SK-N-MC (cell line): ENCODE results near the gene CT47A1.
"Not testable (repeated sequence)": the region's sequence is repeated elsewhere in the genome, so short reads cannot be mapped to it uniquely, and the experiment has no call there.

ENCODE experiments used
- DNase-seq: peaks from one replicate; pipeline ENCODE4 v3.0.0-alpha.2; 2011; ENCODE audit warnings: low read depth, low spot score
- H3K27ac ChIP-seq: fragments of 200-600 bp; sonication (generic); 2 replicates; pipeline ENCODE4 v1.5.1; 2016; ENCODE audit warnings: mixed run types
- H3K36me3 ChIP-seq: fragments of 200-600 bp; sonication (generic); 2 replicates; pipeline ENCODE4 v1.6.1; 2017; ENCODE audit warnings: antibody characterized with exemption, low read length, mixed read lengths; ENCODE audit not compliant: insufficient read depth
- H3K4me3 ChIP-seq: fragments of 200-600 bp; sonication (generic); 2 replicates; pipeline ENCODE4 v1.5.1; 2016
- H3K9ac ChIP-seq: fragments of 200-600 bp; sonication (generic); 2 replicates; pipeline ENCODE4 v1.8.0; 2017; ENCODE audit warnings: mixed run types, mixed read lengths; ENCODE audit not compliant: insufficient read length
- H3K9me3 ChIP-seq: fragments of 200-600 bp; sonication (generic); 2 replicates; pipeline ENCODE4 v1.6.1; 2017; ENCODE audit warnings: low read depth, mild to moderate bottlenecking, antibody characterized with exemption, low read length, moderate library complexity, mixed read lengths
- EZH2 ChIP-seq: fragments of 200-600 bp; sonication (generic); IDR thresholded peaks from one replicate; pipeline ENCODE4 v1.6.1; 2017; ENCODE audit warnings: antibody characterized with exemption
- FOXP2 ChIP-seq: optimal IDR thresholded peaks from 2 replicates; pipeline ENCODE3; 2011; ENCODE audit warnings: mild to moderate bottlenecking, moderate library complexity; ENCODE audit not compliant: insufficient read depth; ENCODE audit errors: extremely low read length, control extremely low read depth
- POLR2AphosphoS5 ChIP-seq: IDR thresholded peaks from 2 replicates; pipeline ENCODE4 v1.6.1; 2012; ENCODE audit warnings: mild to moderate bottlenecking, low read depth, low read length, borderline replicate concordance

The CT47A1 gene

GRCh38 chrX:120985660-120986059 lies at the start of gene CT47A1:
Gene CT47A1 (minus strand): TSS chrX:120985760. CDS start chrX:120985529, 231 bp downstream.
- not testable (repeated sequence) for DNase-seq, H3K4me3 ChIP-seq, H3K27ac ChIP-seq, H3K9ac ChIP-seq, H3K36me3 ChIP-seq, H3K9me3 ChIP-seq

GRCh38 chrX:121032531-121032930 lies 47.0 kb upstream of the CT47A1 start:
- Histone ChIP-seq H3K9me3 (no peaks in the 10 kb centered on the region), H3K27ac (no peak overlapping the region), H3K36me3 (no peaks in the 10 kb centered on the region), H3K9ac (no peak overlapping the region), H3K4me3 (no peak overlapping the region)
- TF ChIP-seq FOXP2 = no peak
- no peak for TF ChIP-seq POLR2AphosphoS5
- TF ChIP-seq EZH2 = no peak
- DNase-seq = no peak

GRCh38 chrX:121030083-121030482 lies 44.5 kb upstream of the CT47A1 start:
- no peak for DNase-seq
- no peak for TF ChIP-seq POLR2AphosphoS5
- no peak for TF ChIP-seq EZH2
- no peak for TF ChIP-seq FOXP2

GRCh38 chrX:121028419-121028818 lies 42.9 kb upstream of the CT47A1 start:
- Histone ChIP-seq H3K9ac (no peak overlapping the region), H3K4me3 (no peak overlapping the region), H3K27ac (no peak overlapping the region), H3K9me3 (no peaks in the 10 kb centered on the region), H3K36me3 (no peaks in the 10 kb centered on the region)
- TF ChIP-seq POLR2AphosphoS5 (no peak), FOXP2 (no peak), EZH2 (no peak)
- no peak for DNase-seq

More at GRCh38 chrX:121030083-121030482, 44.5 kb upstream of the CT47A1 start:
- H3K4me3 ChIP-seq = no peak overlapping the region
- no peaks in the 10 kb centered on the region for H3K36me3 ChIP-seq
- H3K27ac ChIP-seq = no peak overlapping the region
- no peak overlapping the region for H3K9ac ChIP-seq
- no peaks in the 10 kb centered on the region for H3K9me3 ChIP-seq

- no peaks in the 10 kb centered on the region for H3K9me3 ChIP-seq
- H3K4me3 ChIP-seq = no peak overlapping the region
- no peaks in the 10 kb centered on the region for H3K36me3 ChIP-seq
- H3K27ac ChIP-seq = no peak overlapping the region
- H3K9ac ChIP-seq = no peak overlapping the region
- DNase-seq = no peak
- TF ChIP-seq FOXP2 (no peak), EZH2 (no peak), POLR2AphosphoS5 (no peak)
Measured at GRCh38 chrX:121014826-121015225, 29.3 kb upstream of the CT47A1 start.

- no peak overlapping the region for H3K27ac ChIP-seq
- no peaks in the 10 kb centered on the region for H3K36me3 ChIP-seq
- no peak for DNase-seq
- H3K9ac ChIP-seq = no peak overlapping the region
- H3K4me3 ChIP-seq = no peak overlapping the region
- TF ChIP-seq POLR2AphosphoS5 = no peak
- no peak for TF ChIP-seq EZH2
- no peak for TF ChIP-seq FOXP2
- no peaks in the 10 kb centered on the region for H3K9me3 ChIP-seq
Measured at GRCh38 chrX:121013897-121014455, 28.4 kb upstream of the CT47A1 start.

GRCh38 chrX:121011254-121011653 lies 25.7 kb upstream of the CT47A1 start:
- H3K9me3 ChIP-seq = no peaks in the 10 kb centered on the region
- no peak overlapping the region for H3K27ac ChIP-seq
- no peak for TF ChIP-seq POLR2AphosphoS5
- no peak overlapping the region for H3K4me3 ChIP-seq
- DNase-seq = no peak
- no peaks in the 10 kb centered on the region for H3K36me3 ChIP-seq
- no peak overlapping the region for H3K9ac ChIP-seq

GRCh38 chrX:121010218-121010617 lies 24.7 kb upstream of the CT47A1 start:
- no peak for DNase-seq
- Histone ChIP-seq H3K27ac (no peak overlapping the region), H3K36me3 (no peaks in the 10 kb centered on the region), H3K4me3 (no peak overlapping the region), H3K9ac (no peak overlapping the region), H3K9me3 (no peaks in the 10 kb centered on the region)
- TF ChIP-seq FOXP2 (no peak), EZH2 (no peak), POLR2AphosphoS5 (no peak)

- DNase-seq = no peak
- H3K9me3 ChIP-seq = no peaks in the 10 kb centered on the region
- TF ChIP-seq EZH2 (no peak), POLR2AphosphoS5 (no peak), FOXP2 (no peak)
- H3K36me3 ChIP-seq = no peaks in the 10 kb centered on the region
- H3K9ac ChIP-seq = no peak overlapping the region
- H3K27ac ChIP-seq = no peak overlapping the region
- no peak overlapping the region for H3K4me3 ChIP-seq
Measured at GRCh38 chrX:121009764-121010163, 24.2 kb upstream of the CT47A1 start.

GRCh38 chrX:121008920-121009319 lies 23.4 kb upstream of the CT47A1 start:
- no peaks in the 10 kb centered on the region for H3K36me3 ChIP-seq
- no peak for DNase-seq
- H3K27ac ChIP-seq = no peak overlapping the region
- H3K9me3 ChIP-seq = no peaks in the 10 kb centered on the region
- no peak overlapping the region for H3K9ac ChIP-seq
- H3K4me3 ChIP-seq = no peak overlapping the region
- TF ChIP-seq POLR2AphosphoS5 (no peak), FOXP2 (no peak), EZH2 (no peak)
